ENCODE results near the gene CENPX. TPM values are rescaled to one million over a fixed set of nuclear protein-coding genes. Genes with fewer than 3 reads are reported as not detected.

The CENPX gene
- 10.2 and 12.8 TPM in 2 replicates for total RNA-seq

DNA sequence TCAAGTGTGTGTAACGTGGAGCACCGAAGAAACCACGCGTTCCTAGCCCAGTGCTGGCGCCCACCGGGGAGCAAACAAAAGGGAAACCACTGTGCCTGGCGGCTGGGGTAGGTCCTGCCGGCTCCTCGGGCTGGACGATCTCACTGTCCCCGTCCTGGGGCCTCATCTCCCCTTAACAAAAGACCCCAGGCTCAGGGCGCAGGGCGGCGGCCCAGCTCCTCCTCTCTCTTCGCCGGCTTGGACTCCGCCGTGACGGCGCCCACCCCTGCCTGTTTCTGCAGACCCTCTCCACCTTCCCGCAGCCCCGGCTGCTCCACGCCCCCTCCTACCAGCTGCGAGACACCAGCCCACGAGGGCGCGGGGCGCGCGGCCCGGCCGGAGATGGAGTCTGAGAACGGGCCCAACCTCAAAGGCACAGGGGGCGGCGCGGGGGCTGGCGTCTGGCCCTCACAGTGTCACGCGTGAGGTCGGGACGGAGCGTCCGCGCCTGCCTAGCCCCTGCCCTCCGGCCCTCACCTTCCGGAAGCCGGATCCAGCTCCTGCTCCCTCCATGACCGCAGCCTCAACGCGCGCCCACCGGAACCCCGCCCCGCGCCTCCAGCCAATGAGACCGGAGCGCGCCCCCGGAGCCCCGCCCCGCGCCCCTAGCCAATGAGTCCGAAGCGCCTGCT is at the start of gene CENPX:
CENPX (minus strand) TSS at position 569 of the 671 bp plus-strand sequence; CDS start at position 552, 17 bp downstream.

DNA sequence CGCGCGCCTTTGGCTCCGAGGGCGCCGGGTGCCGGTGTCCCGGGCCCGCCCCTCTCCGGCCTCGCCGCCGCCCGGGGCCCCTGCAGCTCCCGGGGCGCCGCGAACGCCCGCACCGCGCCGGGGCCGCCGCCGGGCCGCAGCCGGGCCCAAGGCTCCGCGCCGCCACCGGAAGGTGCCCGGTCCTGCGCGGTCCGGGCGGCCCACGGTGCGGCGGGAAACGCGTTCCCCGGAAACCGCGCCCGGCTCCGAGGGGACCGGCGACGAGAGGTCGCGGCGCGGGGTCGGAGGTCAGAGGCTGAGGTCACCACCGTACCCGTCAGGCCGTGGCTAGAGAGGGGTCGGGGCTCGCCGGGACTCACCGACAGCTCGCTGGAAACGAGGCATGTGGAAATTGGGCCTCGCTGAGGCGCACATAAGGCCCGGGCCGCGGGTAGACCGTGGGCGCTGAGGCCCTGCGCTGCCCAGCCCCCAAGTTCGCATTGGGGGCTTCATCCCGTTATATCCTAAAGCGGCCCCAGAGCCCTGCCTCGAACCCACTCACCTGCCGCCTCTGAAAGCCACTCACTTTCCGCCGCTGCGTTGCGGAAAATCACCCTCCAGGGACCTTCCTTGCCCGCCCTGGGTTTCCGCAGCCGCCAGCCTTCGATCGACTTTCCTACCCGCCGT is 43.1 kb upstream of the CENPX start, which contains the start of gene DUS1L:
DUS1L (minus strand) TSS at position 167 of the 666 bp plus-strand sequence. CDS start 745 bp downstream, outside the sequence.

DNA sequence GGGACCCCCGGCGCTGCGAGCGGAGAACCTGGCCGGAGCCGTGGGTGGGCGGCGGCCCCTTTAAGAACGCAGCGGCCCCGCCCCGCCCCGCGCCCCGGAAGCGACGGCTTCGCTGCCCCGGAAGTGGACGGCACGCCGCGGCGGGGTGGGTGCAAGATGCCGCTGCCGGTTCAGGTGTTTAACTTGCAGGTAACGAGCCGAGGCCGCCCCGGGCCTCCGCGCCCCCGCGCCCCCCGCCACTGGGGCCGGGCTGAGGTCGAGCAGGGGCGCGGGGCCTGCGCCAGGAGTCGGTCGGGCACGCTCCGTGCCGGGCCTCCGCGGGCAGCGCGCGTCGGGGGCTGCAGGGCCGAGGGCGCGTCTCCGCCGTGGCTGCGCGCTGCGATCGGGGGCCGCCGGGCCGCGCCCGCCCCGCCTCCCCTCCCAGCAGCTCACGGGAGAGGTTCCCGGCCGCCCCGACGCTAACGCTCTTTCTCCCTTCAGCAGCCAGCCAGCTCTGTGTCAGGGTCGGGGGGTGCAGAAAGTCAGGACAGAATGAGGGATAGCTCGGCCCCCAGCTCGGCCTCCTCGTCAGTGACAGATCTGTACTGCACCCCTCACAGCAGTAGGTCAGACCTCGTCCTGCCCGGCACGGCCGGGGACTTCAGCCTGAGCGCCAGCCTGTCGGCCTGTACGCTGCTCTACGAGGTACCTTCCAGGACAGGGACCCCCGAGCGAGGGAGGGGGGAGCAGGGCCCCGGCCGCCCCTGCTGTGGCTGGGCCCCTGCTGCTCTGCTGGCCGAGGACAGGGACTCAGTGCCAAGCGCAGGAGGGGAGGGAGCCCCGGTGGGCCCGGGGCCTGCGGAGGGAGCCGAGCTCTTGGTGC is 29.3 kb upstream of the CENPX start, which contains the start of the genes GPS1 and RFNG:
GPS1 (plus strand) TSS at position 123 of the 862 bp plus-strand sequence; CDS start at position 157, 34 bp downstream.
RFNG (minus strand) TSS at position 36 of the 862 bp plus-strand sequence. CDS start 45 bp downstream, outside the sequence.

DNA sequence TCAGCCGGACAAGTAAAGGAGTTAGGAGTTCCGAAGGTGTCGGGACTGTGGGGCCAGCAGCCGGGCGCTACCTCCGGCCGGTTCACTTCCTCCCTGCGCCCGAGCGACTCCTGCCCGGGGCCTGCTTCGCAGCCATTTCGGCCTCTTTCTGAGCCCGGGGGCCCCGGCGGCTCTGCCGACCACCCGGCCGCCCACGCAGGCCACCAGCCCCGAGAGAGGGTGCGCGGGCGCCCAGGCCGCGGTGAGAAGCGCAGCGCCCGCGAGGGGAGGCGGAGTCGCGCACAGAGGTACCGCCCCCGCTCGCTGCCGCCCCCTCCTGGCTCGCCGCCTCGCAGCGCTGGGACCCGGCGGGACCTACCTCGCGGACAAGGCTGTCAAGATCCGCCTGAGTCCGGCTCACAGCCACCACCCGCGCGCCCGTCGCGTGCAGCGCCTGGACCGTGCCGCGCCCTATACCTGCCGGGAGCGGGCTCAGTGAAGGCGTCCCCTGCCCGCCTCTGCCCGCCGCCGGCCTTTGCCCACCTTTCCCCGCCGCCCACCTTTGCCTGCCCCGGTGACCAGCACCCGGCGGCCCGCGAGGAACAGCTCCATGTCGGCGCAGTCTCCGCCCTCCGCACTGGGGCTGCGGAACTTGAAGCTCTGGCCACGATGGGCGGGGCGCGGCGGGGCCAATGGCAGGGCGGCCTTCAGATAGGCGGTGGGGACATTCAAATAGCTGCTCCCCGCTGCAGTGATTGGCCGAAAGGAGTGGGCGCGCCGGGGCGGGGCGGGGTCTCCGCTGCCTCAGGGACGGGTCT is 14.6 kb upstream of the CENPX start, which contains the start of gene DCXR:
DCXR (minus strand) TSS at position 606 of the 797 bp plus-strand sequence; CDS start at position 591, 15 bp downstream.

DNA sequence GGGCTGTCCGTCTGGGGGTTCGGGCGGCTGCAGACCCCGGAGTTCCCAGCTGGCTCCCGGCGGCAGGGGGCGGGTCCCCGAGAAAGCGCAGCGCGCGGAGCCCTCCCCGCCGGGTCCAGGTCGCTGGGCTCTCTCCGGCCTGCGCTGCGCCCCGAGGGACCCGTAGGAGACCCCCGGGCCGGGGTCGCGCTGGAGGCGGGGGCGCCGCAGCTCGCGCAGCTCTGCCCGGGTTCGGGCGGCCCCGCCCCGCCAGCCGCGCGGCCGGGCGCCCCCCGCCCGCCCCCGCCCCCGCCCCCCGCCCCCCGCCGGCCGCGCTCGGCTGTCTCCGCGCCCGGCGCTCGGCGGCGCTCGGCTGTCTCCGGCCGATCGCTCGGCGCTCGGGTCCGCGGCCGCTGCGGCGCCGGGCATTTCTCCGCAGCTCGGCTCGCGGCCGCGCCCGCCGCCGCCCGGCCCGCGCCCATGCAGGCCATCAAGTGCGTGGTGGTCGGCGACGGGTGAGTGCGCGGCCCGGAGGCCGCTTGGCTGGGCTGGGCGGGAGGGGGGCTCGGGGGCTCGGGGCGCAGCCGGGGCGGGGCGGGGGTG is 8.7 kb upstream of the CENPX start, which contains the start of gene RAC3:
RAC3 (plus strand) TSS at position 376 of the 582 bp plus-strand sequence; CDS start at position 460, 84 bp downstream.

DNA sequence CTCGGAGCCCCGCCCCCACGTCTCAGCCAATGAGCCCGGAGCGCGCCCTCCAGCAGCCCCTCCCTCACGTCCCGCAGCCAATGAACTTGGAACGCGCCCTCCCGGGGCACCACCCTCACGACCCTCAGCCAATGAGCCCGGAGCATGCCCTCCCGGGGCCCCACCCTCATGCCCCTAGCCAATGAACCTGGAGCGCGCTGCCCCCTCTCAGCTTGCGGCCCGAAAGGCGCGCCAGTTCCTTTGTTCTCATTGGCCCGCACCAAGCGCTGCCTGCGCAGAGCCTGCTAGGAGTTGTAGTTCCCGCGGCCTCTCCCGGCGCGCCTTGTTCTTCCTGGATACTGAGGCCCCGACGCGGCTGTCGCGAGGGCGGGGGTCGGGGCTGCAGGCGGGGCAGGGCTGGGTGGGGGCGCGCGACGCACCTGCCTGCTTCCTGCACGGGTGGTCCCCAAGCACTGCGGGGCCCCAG is 336 bp upstream of the CENPX start, which contains the start of gene LRRC45:
LRRC45 (plus strand) TSS at position 325 of the 466 bp plus-strand sequence. CDS start 339 bp downstream, outside the sequence.

DNA sequence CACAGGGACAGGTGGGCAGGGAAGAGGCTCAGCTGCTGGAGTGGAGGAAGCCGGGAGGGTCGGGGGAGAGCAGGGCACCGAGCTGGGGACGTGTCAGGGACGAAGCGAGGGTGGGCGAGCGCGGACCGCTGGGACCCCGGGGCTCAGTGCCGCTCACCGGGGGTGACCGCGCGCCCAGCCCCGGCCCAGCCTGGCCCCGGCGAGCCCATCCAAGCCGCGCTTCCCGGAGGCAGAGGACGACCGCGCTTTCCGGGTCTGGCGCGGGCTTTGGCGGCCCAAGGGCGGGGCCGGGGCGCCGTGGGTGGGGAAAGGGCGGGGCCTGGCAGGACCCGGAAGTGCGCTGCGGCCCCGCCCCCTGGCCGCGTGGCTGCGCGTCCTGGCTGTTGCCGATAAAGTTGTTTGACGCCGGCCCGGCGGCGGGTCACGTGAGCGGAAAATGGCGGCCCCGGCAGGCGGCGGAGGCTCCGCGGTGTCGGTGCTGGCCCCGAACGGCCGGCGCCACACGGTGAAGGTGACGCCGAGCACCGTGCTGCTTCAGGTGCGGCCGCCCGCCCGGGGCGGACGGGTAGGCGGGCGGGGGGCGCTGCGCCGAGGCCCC is 45.4 kb downstream of the CENPX start, which contains the start of gene ASPSCR1:
ASPSCR1 (plus strand) TSS at position 419 of the 598 bp plus-strand sequence; CDS start at position 437, 18 bp downstream.

Other genes starting within 250 kb of the CENPX start
- gene GCGR, start 218.7 kb downstream of the CENPX start, total RNA-seq = not detected in 2 replicates
- 122 and 125 TPM in 2 replicates for gene MCRIP1, start 189.6 kb downstream of the CENPX start, total RNA-seq
- gene PPP1R27, start 187.8 kb downstream of the CENPX start, total RNA-seq = not detected in 2 replicates
- gene P4HB, start 162.3 kb downstream of the CENPX start, total RNA-seq = 3,676 and 4,428 TPM in 2 replicates
- 216 and 298 TPM in 2 replicates for gene ARHGDIA, start 151.5 kb downstream of the CENPX start, total RNA-seq
- 64.1 and 80.7 TPM in 2 replicates for gene ALYREF, start 131.3 kb downstream of the CENPX start, total RNA-seq
- gene ANAPC11, start 131.2 kb downstream of the CENPX start, total RNA-seq = 106 TPM in 2 replicates
- gene NPB, start 120.6 kb downstream of the CENPX start, total RNA-seq = 0.39 and 0.92 TPM in 2 replicates
- gene PCYT2, start 111.5 kb downstream of the CENPX start, total RNA-seq = 29.5 and 50.7 TPM in 2 replicates
- 12.8 and 20.4 TPM in 2 replicates for gene SIRT7, start 104.7 kb downstream of the CENPX start, total RNA-seq
- gene MAFG, start 95.1 kb downstream of the CENPX start, total RNA-seq = 21.5 and 38.8 TPM in 2 replicates
- gene PYCR1, start 85.6 kb downstream of the CENPX start, total RNA-seq = 140 and 202 TPM in 2 replicates
- not detected in 2 replicates for gene MYADML2, start 75.6 kb downstream of the CENPX start, total RNA-seq
- gene NOTUM, start 61.7 kb downstream of the CENPX start, total RNA-seq = 0.13 TPM in 1 of 2 replicates, not detected in the other
- 19.7 and 31.8 TPM in 2 replicates for gene ASPSCR1, start 45.2 kb downstream of the CENPX start, total RNA-seq
- gene LRRC45, start 427 bp upstream of the CENPX start, total RNA-seq = 8.5 and 10.1 TPM in 2 replicates
- gene RAC3, start 8.8 kb upstream of the CENPX start, total RNA-seq = 4.6 and 11.7 TPM in 2 replicates
- gene DCXR, start 14.8 kb upstream of the CENPX start, total RNA-seq = 25.3 and 37.0 TPM in 2 replicates
- gene RFNG, start 28.9 kb upstream of the CENPX start, total RNA-seq = 54.0 and 89.8 TPM in 2 replicates
- 75.1 and 103 TPM in 2 replicates for gene GPS1, start 29.0 kb upstream of the CENPX start, total RNA-seq
- gene DUS1L, start 42.9 kb upstream of the CENPX start, total RNA-seq = 38.6 and 57.9 TPM in 2 replicates
- 126 and 301 TPM in 2 replicates for gene FASN, start 75.4 kb upstream of the CENPX start, total RNA-seq
- gene CCDC57, start 190.0 kb upstream of the CENPX start, total RNA-seq = 14.5 and 18.1 TPM in 2 replicates
- gene SLC16A3, start 206.2 kb upstream of the CENPX start, total RNA-seq = 445 and 707 TPM in 2 replicates